OCI-LY7 (cell line): ENCODE data around the gene PRAF2. TPM values are rescaled to one million over a fixed set of nuclear protein-coding genes. Genes with fewer than 3 reads are reported as not detected.

Experiments used
- BruUV-seq: library from RNA; stranded (reverse); fragments of 400-500 nt; replicated peaks from 2 replicates; lab custom pipeline; 2021; lab: Mats Ljungman, UMichigan
- CTCF ChIA-PET: fragments of 300-600 bp; sonication (Branson Sonifier 250); formaldehyde crosslinking; loops from one replicate; lab custom pipeline; 2022; ENCODE audit warnings: antibody characterized with exemption; ENCODE audit not compliant: unreplicated experiment; lab: Charles Lee
- POLR2A ChIA-PET: fragments of 300-600 bp; sonication (Branson Sonifier 250); formaldehyde crosslinking; loops from one replicate; lab custom pipeline; 2022; ENCODE audit warnings: antibody characterized with exemption; lab: Charles Lee
- DNase-seq: peaks from one replicate; pipeline ENCODE4 v3.0.0-alpha.2; 2015; ENCODE audit warnings: low spot score
- H2AFZ ChIP-seq: fragments of 200-600 bp; sonication (generic), shearing (Covaris generic); 2 replicates; pipeline ENCODE4 v1.6.1; 2014; ENCODE audit warnings: mild to moderate bottlenecking, antibody characterized with exemption, low read length, moderate library complexity
- H3K27ac ChIP-seq: fragments of 200-600 bp; sonication (generic); 2 replicates; pipeline ENCODE4 v1.5.1; 2014; ENCODE audit warnings: mixed run types, low read depth, mild to moderate bottlenecking, moderate library complexity, low read length, inconsistent platforms; ENCODE audit not compliant: poor library complexity, severe bottlenecking
- H3K36me3 ChIP-seq: fragments of 200-600 bp; sonication (generic); 2 replicates; pipeline ENCODE4 v1.6.1; 2014; ENCODE audit warnings: mild to moderate bottlenecking, antibody characterized with exemption, low read length, moderate library complexity, mixed read lengths; ENCODE audit not compliant: insufficient read depth
- H3K4me1 ChIP-seq: fragments of 200-600 bp; sonication (generic); 2 replicates; pipeline ENCODE4 v1.5.1; 2014; ENCODE audit warnings: mild to moderate bottlenecking, low read length; ENCODE audit not compliant: insufficient read depth, poor library complexity, severe bottlenecking
- H3K4me2 ChIP-seq: fragments of 200-600 bp; sonication (generic); 2 replicates; pipeline ENCODE4 v1.6.1; 2014; ENCODE audit warnings: mild to moderate bottlenecking, low read length
- H3K4me3 ChIP-seq: fragments of 200-600 bp; sonication (generic); 2 replicates; pipeline ENCODE4 v1.5.1; 2014; ENCODE audit warnings: mild to moderate bottlenecking, low read depth, low read length; ENCODE audit not compliant: poor library complexity, severe bottlenecking
- H3K79me2 ChIP-seq: fragments of 200-600 bp; sonication (generic); 2 replicates; pipeline ENCODE4 v1.6.1; 2016; ENCODE audit warnings: low read depth, mild to moderate bottlenecking, low read length, moderate library complexity, mixed read lengths; ENCODE audit not compliant: insufficient read depth
- H3K9me2 ChIP-seq: fragments of 200-600 bp; sonication (generic); 2 replicates; pipeline ENCODE4 v1.6.1; 2016; ENCODE audit warnings: mild to moderate bottlenecking, low read length, mixed read lengths; ENCODE audit not compliant: insufficient read depth
- H3K9me3 ChIP-seq: fragments of 200-600 bp; sonication (generic); 2 replicates; pipeline ENCODE4 v1.6.1; 2014; ENCODE audit warnings: mild to moderate bottlenecking, mixed run types, low read length, mixed read lengths
- H4K20me1 ChIP-seq: fragments of 200-600 bp; sonication (generic); 2 replicates; pipeline ENCODE4 v1.6.1; 2014; ENCODE audit warnings: mild to moderate bottlenecking, antibody characterized with exemption, low read length, moderate library complexity, mixed read lengths; ENCODE audit not compliant: insufficient read depth
- EZH2phosphoT487 ChIP-seq: fragments of 200-600 bp; sonication (generic); IDR thresholded peaks from 2 replicates; pipeline ENCODE4 v1.6.1; 2018; ENCODE audit warnings: low read depth, borderline replicate concordance, mild to moderate bottlenecking, mixed run types, antibody characterized with exemption, low read length, moderate library complexity, mixed read lengths
- intact Hi-C: fragments of 100-400 bp; cut with micrococcal nuclease; formaldehyde crosslinking; loops from one replicate; pipeline ENCODE4 v1.10.0; 2022; ENCODE audit not compliant: unreplicated experiment
- total RNA-seq, 2 experiments: library from RNA; depleted of rRNA in 1 of 2; stranded (reverse); fragments of >200 nt in 1 of 2; shearing (Covaris generic) in 1 of 2; gene quantifications; 2 replicates each; pipeline ENCODE4 v1.2.3, GENCODE V29; 2014 to 2022
- TF ChIP-seq, protein P1 (sequence below): fragments of 200-600 bp; sonication (generic); conservative IDR thresholded peaks from 2 replicates; pipeline ENCODE4 v1.5.1; 2014; ENCODE audit warnings: mild to moderate bottlenecking, antibody characterized with exemption, low read length, moderate library complexity, mixed read lengths

The PRAF2 gene
- total RNA-seq, 2 experiments from 2014 or later, result 2.3 to 20.3 TPM

DNA sequence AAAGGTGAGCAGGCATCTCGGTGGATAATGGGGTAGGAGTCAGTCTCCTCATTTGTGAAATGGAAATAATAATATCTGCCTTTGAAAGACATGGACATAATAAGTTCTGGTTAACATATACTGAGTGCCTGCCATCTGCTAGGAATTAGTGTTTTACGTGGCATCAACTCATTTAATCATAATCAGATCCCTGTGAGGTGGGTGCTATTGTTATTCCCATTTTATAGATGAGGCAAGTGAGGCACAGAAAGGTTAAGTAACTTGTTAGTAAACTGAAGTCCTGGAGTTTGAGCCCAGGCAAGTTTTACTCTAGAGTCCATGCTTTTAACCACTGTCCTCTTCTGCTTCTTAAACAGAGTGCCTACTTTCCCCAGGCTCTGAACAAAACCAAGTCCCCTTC is 7.5 kb downstream of the PRAF2 start:
- no peak overlapping the region for H3K27ac ChIP-seq
- ChIA-PET CTCF (no interaction called here), POLR2A (no interaction called here)
- H3K9me3 ChIP-seq, result no peaks in the 10 kb centered on the region
- intact Hi-C loops, result no loop called here
- H3K4me2 ChIP-seq, result no peak overlapping the region
- no peaks in the 10 kb centered on the region for H3K4me1 ChIP-seq
- DNase-seq, result no peak
- H4K20me1 ChIP-seq, result no peaks in the 10 kb centered on the region
- BruUV-seq, result no TSS peak
- no peak for TF ChIP-seq EZH2phosphoT487
- TF ChIP-seq, protein P1, sequence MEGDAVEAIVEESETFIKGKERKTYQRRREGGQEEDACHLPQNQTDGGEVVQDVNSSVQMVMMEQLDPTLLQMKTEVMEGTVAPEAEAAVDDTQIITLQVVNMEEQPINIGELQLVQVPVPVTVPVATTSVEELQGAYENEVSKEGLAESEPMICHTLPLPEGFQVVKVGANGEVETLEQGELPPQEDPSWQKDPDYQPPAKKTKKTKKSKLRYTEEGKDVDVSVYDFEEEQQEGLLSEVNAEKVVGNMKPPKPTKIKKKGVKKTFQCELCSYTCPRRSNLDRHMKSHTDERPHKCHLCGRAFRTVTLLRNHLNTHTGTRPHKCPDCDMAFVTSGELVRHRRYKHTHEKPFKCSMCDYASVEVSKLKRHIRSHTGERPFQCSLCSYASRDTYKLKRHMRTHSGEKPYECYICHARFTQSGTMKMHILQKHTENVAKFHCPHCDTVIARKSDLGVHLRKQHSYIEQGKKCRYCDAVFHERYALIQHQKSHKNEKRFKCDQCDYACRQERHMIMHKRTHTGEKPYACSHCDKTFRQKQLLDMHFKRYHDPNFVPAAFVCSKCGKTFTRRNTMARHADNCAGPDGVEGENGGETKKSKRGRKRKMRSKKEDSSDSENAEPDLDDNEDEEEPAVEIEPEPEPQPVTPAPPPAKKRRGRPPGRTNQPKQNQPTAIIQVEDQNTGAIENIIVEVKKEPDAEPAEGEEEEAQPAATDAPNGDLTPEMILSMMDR, result no peak
- no peak overlapping the region for H3K4me3 ChIP-seq
- no peaks in the 10 kb centered on the region for H3K79me2 ChIP-seq
- H2AFZ ChIP-seq, result no peak overlapping the region
- H3K36me3 ChIP-seq, result no peaks in the 10 kb centered on the region
- H3K9me2 ChIP-seq, result no peaks in the 10 kb centered on the region

GRCh38 chrX:49064735-49065134 is 9.1 kb downstream of the PRAF2 start:
- H3K4me3 ChIP-seq, result no peak overlapping the region
- TF ChIP-seq EZH2phosphoT487, result no peak
- TF ChIP-seq, protein P1, result no peak
- H3K36me3 ChIP-seq, result no peaks in the 10 kb centered on the region
- H3K79me2 ChIP-seq, result no peaks in the 10 kb centered on the region
- BruUV-seq, result no TSS peak
- ChIA-PET CTCF (no interaction called here), POLR2A (no interaction called here)
- H3K27ac ChIP-seq, result no peak overlapping the region
- DNase-seq, result no peak
- no peak overlapping the region for H2AFZ ChIP-seq
- no peaks in the 10 kb centered on the region for H4K20me1 ChIP-seq
- no peaks in the 10 kb centered on the region for H3K4me1 ChIP-seq
- no peaks in the 10 kb centered on the region for H3K9me2 ChIP-seq
- intact Hi-C loops, result no loop called here
- H3K9me3 ChIP-seq, result no peaks in the 10 kb centered on the region
- no peak overlapping the region for H3K4me2 ChIP-seq

DNA sequence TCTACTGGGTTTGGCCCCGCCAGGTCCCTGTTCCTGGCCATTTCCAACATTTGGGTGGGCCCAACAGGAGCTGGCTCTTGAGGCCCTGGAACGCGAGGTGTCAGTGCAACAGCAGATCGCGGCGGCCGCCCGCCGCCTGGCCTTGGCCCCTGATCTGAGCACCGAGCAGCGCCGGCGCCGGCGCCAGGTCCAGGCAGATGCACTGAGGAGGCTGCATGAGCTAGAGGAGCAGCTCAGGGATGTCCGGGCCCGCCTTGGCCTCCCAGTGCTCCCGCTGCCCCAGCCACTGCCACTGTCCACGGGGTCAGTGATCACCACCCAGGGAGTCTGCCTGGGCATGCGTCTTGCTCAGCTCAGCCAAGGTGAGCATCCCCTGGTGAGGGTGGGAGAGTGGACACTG is 9.5 kb downstream of the PRAF2 start:
- no peak overlapping the region for H3K4me2 ChIP-seq
- H3K4me3 ChIP-seq, result no peak overlapping the region
- no peak for DNase-seq
- no peaks in the 10 kb centered on the region for H3K79me2 ChIP-seq
- no peaks in the 10 kb centered on the region for H3K9me2 ChIP-seq
- no peaks in the 10 kb centered on the region for H4K20me1 ChIP-seq
- BruUV-seq, result no TSS peak
- no peaks in the 10 kb centered on the region for H3K36me3 ChIP-seq
- H2AFZ ChIP-seq, result no peak overlapping the region
- no peak overlapping the region for H3K27ac ChIP-seq
- ChIA-PET POLR2A (no interaction called here), CTCF (no interaction called here)
- TF ChIP-seq, protein P1, result no peak
- TF ChIP-seq EZH2phosphoT487, result no peak
- H3K9me3 ChIP-seq, result no peaks in the 10 kb centered on the region
- intact Hi-C loops, result no loop called here
- H3K4me1 ChIP-seq, result no peaks in the 10 kb centered on the region
